Measurements from ENCODE around the gene GNL1.

- no peak for TF ChIP-seq CTCF (IDR thresholded peaks at IDR 0.05)
- TF ChIP-seq EZH2 (IDR thresholded peaks at IDR 0.05; ENCODE audit: borderline replicate concordance, insufficient read depth, low read depth, low read length, poor library complexity, severe bottlenecking): no peak
Observed at GRCh38 chr6:30601436-30601814, 45.1 kb upstream of the GNL1 start.

Measured in B cell (primary cell).